Right atrium auricular region (tissue), 2 donors: ENCODE results near the gene GEMIN7. TPM values are rescaled to one million over a fixed set of nuclear protein-coding genes. Genes with fewer than 3 reads are reported as not detected.

ENCODE experiments used
- DNase-seq: peaks from one replicate; pipeline ENCODE4 v3.0.0-alpha.2; 2019; ENCODE audit warnings: low spot score
- H3K27ac ChIP-seq, 2 donors: fragments of 200-600 bp; sonication (generic); 1 replicate in 1 of 2; 2 replicates in 1 of 2; pipeline ENCODE4 v1.5.1; 2016 to 2019
- H3K27me3 ChIP-seq, 2 donors: fragments of 200-600 bp; sonication (generic); one replicate each; pipeline versions ENCODE4 v1.5.1 to v1.6.0; 2017 to 2019
- H3K36me3 ChIP-seq: fragments of 200-600 bp; sonication (generic); one replicate; pipeline ENCODE4 v1.5.1; 2016
- H3K4me1 ChIP-seq, 2 donors: fragments of 200-600 bp; sonication (generic); one replicate each; pipeline versions ENCODE4 v1.5.1 to v1.6.0; 2017 to 2019
- H3K4me3 ChIP-seq, 2 donors: fragments of 200-600 bp; sonication (generic); 1 replicate in 1 of 2; 2 replicates in 1 of 2; pipeline ENCODE4 v1.5.1; 2017 to 2019; ENCODE audit warnings: mild to moderate bottlenecking in 1 of 2, moderate library complexity in 1 of 2
- H3K9me3 ChIP-seq, 2 donors: fragments of 200-600 bp; sonication (generic); one replicate each; pipeline ENCODE4 v1.5.1; 2019
- total RNA-seq, 2 donors: library from RNA; depleted of rRNA; stranded (reverse); fragments of >200 nt; gene quantifications; one replicate each; pipeline ENCODE4 v1.1.0, GENCODE V29; 2016
- TF ChIP-seq, protein P1 (sequence below), 2 donors: fragments of 200-600 bp; sonication (generic); IDR thresholded peaks; one replicate each; pipeline ENCODE4 v1.5.1; 2019; ENCODE audit warnings: antibody characterized with exemption in 2 of 2

Gene GEMIN7
- total RNA-seq, 2 donors from 2014 or later = 11.3 to 20.0 TPM

DNA sequence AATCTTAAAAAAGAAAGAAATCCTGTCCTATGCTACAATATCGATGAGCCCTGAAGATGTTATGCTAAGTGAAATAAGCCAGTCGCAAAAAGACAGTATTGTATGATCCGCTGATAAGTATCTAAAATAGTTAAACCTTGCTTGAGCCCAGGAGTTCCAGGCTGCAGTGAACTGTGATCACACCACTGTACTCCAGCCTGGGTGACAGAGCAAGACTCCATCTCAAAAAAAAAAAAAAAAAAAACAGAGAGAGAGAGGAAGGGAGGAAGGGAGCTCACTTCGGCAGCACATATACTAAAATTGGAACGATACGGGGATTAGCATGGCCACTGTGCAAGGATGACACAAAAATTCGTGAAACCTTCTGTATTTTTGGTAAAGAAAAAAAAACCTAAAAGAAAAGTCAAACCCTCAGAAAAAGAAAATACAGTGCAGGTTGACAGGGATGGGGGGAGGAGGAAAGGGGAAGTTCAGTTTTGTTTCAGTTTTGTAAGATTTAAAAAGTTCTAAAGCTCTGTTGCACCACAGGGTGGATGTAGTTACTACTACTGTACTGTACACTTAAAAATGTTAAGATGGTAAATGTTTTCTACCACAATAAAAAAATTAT lies 31.8 kb upstream of the GEMIN7 start:
- TF ChIP-seq, protein P1, sequence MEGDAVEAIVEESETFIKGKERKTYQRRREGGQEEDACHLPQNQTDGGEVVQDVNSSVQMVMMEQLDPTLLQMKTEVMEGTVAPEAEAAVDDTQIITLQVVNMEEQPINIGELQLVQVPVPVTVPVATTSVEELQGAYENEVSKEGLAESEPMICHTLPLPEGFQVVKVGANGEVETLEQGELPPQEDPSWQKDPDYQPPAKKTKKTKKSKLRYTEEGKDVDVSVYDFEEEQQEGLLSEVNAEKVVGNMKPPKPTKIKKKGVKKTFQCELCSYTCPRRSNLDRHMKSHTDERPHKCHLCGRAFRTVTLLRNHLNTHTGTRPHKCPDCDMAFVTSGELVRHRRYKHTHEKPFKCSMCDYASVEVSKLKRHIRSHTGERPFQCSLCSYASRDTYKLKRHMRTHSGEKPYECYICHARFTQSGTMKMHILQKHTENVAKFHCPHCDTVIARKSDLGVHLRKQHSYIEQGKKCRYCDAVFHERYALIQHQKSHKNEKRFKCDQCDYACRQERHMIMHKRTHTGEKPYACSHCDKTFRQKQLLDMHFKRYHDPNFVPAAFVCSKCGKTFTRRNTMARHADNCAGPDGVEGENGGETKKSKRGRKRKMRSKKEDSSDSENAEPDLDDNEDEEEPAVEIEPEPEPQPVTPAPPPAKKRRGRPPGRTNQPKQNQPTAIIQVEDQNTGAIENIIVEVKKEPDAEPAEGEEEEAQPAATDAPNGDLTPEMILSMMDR (IDR thresholded peaks at IDR 0.05) = no peak
- Histone ChIP-seq H3K27ac (no peak overlapping the region), H3K4me1 (peaks cover 0 to 34% of the 10 kb centered on the region in 2 donors)

DNA sequence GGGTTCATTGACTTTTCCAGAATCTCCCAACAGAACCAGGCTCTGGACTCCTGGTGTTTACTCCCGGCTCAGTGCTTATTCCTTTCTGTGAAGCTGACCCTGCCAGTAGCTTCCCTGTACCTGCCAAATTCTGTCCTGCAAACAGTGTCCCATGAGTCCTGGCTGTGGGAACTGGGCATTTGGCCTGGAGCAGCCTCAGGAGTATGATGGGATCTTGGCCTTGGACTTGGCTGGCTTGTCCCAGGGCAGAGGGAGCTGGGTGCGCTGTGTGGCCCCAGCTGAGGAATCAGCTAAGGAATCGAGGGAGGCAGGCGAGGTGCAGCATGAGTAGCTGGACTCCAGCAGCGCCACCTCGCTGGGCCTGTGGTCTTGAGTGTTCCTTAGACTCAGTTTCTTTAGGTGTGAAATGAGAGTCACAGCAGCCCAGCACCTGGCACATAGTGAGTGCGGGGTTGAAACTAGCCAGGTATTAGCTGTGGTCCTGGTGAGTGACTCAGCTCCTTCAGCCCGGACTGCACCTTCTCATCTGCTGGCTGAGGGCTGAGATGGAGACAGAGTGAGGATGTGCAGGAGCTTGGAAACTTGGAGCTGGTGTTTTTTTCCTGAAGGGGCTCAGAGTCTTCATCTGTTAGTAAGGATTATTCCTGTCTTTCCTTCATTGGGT lies 29.9 kb upstream of the GEMIN7 start:
- no peak for DNase-seq
- no peaks in the 10 kb centered on the region for H3K9me3 ChIP-seq
- peak overlapping the region in 1 of 2 donors; percentile 31 for H3K27ac ChIP-seq
- TF ChIP-seq, protein P1 (IDR thresholded peaks at IDR 0.05) = no peak
- no peak overlapping the region for H3K4me3 ChIP-seq
- H3K27me3 ChIP-seq = no peaks in the 10 kb centered on the region
- H3K4me1 ChIP-seq = peaks cover 0 to 31% of the 10 kb centered on the region in 2 donors
- H3K36me3 ChIP-seq = peaks cover 37% of the 10 kb centered on the region

More for the DNA sequence above, 31.8 kb upstream of the GEMIN7 start:
- Histone ChIP-seq H3K9me3 (no peaks in the 10 kb centered on the region), H3K27me3 (no peaks in the 10 kb centered on the region), H3K36me3 (peaks cover 41% of the 10 kb centered on the region), H3K4me3 (no peak overlapping the region)
- no peak for DNase-seq

GRCh38 chr19:45050036-45050435 lies 29.0 kb upstream of the GEMIN7 start:
- Histone ChIP-seq H3K27ac (no peak overlapping the region), H3K4me1 (peaks cover 0 to 28% of the 10 kb centered on the region in 2 donors), H3K27me3 (no peaks in the 10 kb centered on the region), H3K36me3 (peaks cover 37% of the 10 kb centered on the region), H3K9me3 (no peaks in the 10 kb centered on the region), H3K4me3 (no peak overlapping the region)
- TF ChIP-seq, protein P1 (IDR thresholded peaks at IDR 0.05) = no peak
- DNase-seq = no peak

DNA sequence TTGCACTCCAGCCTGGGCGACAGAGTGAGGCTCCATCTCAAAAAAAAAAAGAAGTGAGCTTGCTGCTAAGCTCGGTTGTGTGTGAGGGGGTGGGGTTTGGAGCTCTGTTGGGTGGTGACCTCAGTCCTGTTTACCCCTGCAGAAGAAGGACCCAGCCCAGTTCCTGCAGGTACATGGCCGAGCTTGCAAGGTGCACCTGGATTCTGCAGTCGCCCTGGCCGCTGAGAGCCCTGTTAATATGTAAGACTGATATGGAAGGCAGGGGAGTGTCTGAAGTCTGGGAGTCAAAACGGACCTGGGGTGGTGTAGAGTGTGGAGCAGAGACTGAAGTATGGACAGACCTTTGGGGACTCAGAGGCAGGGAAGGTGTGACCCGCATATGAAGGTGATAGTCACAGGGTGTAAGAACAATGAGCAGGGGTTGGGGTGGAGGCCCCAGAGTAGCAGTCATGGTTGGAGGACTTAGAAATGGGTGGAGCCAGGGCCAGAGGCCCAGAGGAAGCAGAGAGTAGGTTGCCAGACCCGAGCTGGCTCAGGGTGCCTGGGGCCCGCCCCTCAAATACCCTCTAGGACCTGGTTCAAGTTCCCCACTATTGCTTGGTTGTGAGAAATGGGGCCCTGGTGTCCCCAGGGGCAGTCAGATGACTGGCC lies 27.0 kb upstream of the GEMIN7 start:
- Histone ChIP-seq H3K36me3 (peaks cover 42% of the 10 kb centered on the region), H3K9me3 (no peaks in the 10 kb centered on the region)
- no peak for DNase-seq

GRCh38 chr19:45056831-45057230 lies 22.2 kb upstream of the GEMIN7 start:
- peaks cover 90% of the 10 kb centered on the region for H3K36me3 ChIP-seq
- H3K27me3 ChIP-seq = no peaks in the 10 kb centered on the region
- H3K4me3 ChIP-seq = no peak overlapping the region
- DNase-seq = no peak
- TF ChIP-seq, protein P1 (IDR thresholded peaks at IDR 0.05) = no peak
- no peaks in the 10 kb centered on the region for H3K4me1 ChIP-seq
- no peaks in the 10 kb centered on the region for H3K9me3 ChIP-seq
- H3K27ac ChIP-seq = no peak overlapping the region

More for the DNA sequence above, 27.0 kb upstream of the GEMIN7 start:
- TF ChIP-seq, protein P1 (IDR thresholded peaks at IDR 0.05) = no peak
- Histone ChIP-seq H3K27me3 (no peaks in the 10 kb centered on the region), H3K4me1 (peaks cover 0 to 15% of the 10 kb centered on the region in 2 donors), H3K4me3 (no peak overlapping the region), H3K27ac (no peak overlapping the region)
